H9 (cell line): Measurements from ENCODE around the gene MSI2. TPM values are rescaled to one million over a fixed set of nuclear protein-coding genes. Genes with fewer than 3 reads are reported as not detected.

Experiments used
- DNase-seq: peaks from one replicate; pipeline ENCODE4 v3.0.0-alpha.2; 2017
- H2AFZ ChIP-seq: one replicate; pipeline ENCODE4 v1.6.1; 2013; ENCODE audit warnings: mild to moderate bottlenecking, low read length, control low read depth, moderate library complexity
- H2AK5ac ChIP-seq: 2 replicates; pipeline ENCODE4 v1.6.1; 2013; ENCODE audit warnings: low read length, control low read depth, mixed read lengths; ENCODE audit not compliant: insufficient read length
- H2BK120ac ChIP-seq: one replicate; pipeline ENCODE4 v1.6.1; 2013; ENCODE audit warnings: low read depth, mild to moderate bottlenecking, low read length, control low read depth, inconsistent platforms; ENCODE audit not compliant: poor library complexity, severe bottlenecking
- H2BK12ac ChIP-seq: 2 replicates; pipeline ENCODE4 v1.6.1; 2013; ENCODE audit warnings: low read length, control low read depth, mixed read lengths, low read depth; ENCODE audit not compliant: insufficient read length
- H2BK15ac ChIP-seq: 2 replicates; pipeline ENCODE4 v1.6.1; 2013; ENCODE audit warnings: low read depth, low read length, control low read depth
- H2BK20ac ChIP-seq: one replicate; pipeline ENCODE4 v1.6.1; 2013; ENCODE audit warnings: low read depth, mild to moderate bottlenecking, low read length, control low read depth, inconsistent platforms; ENCODE audit not compliant: poor library complexity, severe bottlenecking
- H2BK5ac ChIP-seq: 2 replicates; pipeline ENCODE4 v1.6.1; 2013; ENCODE audit warnings: low read length, control low read depth, mixed read lengths; ENCODE audit not compliant: insufficient read length
- H3K14ac ChIP-seq: 2 replicates; pipeline ENCODE4 v1.6.1; 2013; ENCODE audit warnings: low read length, control low read depth; ENCODE audit not compliant: insufficient read depth
- H3K18ac ChIP-seq: 2 replicates; pipeline ENCODE4 v1.6.1; 2013; ENCODE audit warnings: low read depth, mild to moderate bottlenecking, mixed read lengths, low read length, control low read depth; ENCODE audit not compliant: insufficient read length
- H3K23ac ChIP-seq: 2 replicates; pipeline ENCODE4 v1.6.1; 2013; ENCODE audit warnings: low read length, control low read depth, mixed read lengths, low read depth; ENCODE audit not compliant: insufficient read length
- H3K23me2 ChIP-seq: 2 replicates; pipeline ENCODE4 v1.6.1; 2013; ENCODE audit warnings: low read depth, mild to moderate bottlenecking, mixed read lengths, low read length, control low read depth; ENCODE audit not compliant: insufficient read length, poor library complexity, severe bottlenecking
- H3K27ac ChIP-seq: 2 replicates; pipeline ENCODE4 v1.5.1; 2013; ENCODE audit warnings: low read length, control low read depth, mixed read lengths, low read depth; ENCODE audit not compliant: insufficient read length
- H3K27me3 ChIP-seq: 2 replicates; pipeline ENCODE4 v1.6.1; 2013; ENCODE audit warnings: low read length, control low read depth, inconsistent platforms; ENCODE audit not compliant: insufficient read depth
- H3K4ac ChIP-seq: 2 replicates; pipeline ENCODE4 v1.6.1; 2013; ENCODE audit warnings: low read depth, mild to moderate bottlenecking, control low read depth, inconsistent platforms, low read length, moderate library complexity
- H3K4me1 ChIP-seq: 2 replicates; pipeline ENCODE4 v1.6.1; 2013; ENCODE audit warnings: low read length, control low read depth, inconsistent platforms; ENCODE audit not compliant: insufficient read depth
- H3K4me2 ChIP-seq: 2 replicates; pipeline ENCODE4 v1.6.1; 2013; ENCODE audit warnings: low read length, control low read depth, mixed read lengths; ENCODE audit not compliant: insufficient read length, insufficient read depth
- H3K56ac ChIP-seq: 2 replicates; pipeline ENCODE4 v1.6.1; 2013; ENCODE audit warnings: low read depth, mild to moderate bottlenecking, mixed read lengths, low read length, control low read depth; ENCODE audit not compliant: insufficient read length
- H3K79me1 ChIP-seq: 2 replicates; pipeline ENCODE4 v1.6.1; 2013; ENCODE audit warnings: low read depth, mild to moderate bottlenecking, moderate library complexity, low read length, control low read depth, inconsistent platforms; ENCODE audit not compliant: insufficient read depth, poor library complexity, severe bottlenecking
- H3K79me2 ChIP-seq: 2 replicates; pipeline ENCODE4 v1.6.1; 2013; ENCODE audit warnings: low read length, control low read depth, inconsistent platforms; ENCODE audit not compliant: insufficient read depth
- H3K9ac ChIP-seq: 2 replicates; pipeline ENCODE4 v1.6.1; 2013; ENCODE audit warnings: low read length, control low read depth, mixed read lengths; ENCODE audit not compliant: insufficient read length; ENCODE audit errors: extremely low read depth
- H3K9me3 ChIP-seq: one replicate; pipeline ENCODE4 v1.6.1; 2013; ENCODE audit warnings: low read depth, low read length, inconsistent platforms; ENCODE audit not compliant: control insufficient read depth
- H3T11ph ChIP-seq: one replicate; pipeline ENCODE4 v1.6.1; 2013; ENCODE audit warnings: mild to moderate bottlenecking, low read length, control low read depth, inconsistent platforms
- H4K20me1 ChIP-seq: one replicate; pipeline ENCODE4 v1.6.1; 2013; ENCODE audit not compliant: control insufficient read depth, insufficient read length, insufficient read depth
- H4K5ac ChIP-seq: 2 replicates; pipeline ENCODE4 v1.6.1; 2013; ENCODE audit warnings: low read depth, mild to moderate bottlenecking, mixed read lengths, low read length, control low read depth; ENCODE audit not compliant: insufficient read length
- H4K8ac ChIP-seq: replicated peaks from 2 replicates; pipeline ENCODE4 v1.6.1; 2013; ENCODE audit warnings: low read length, control low read depth, mixed read lengths, low read depth; ENCODE audit not compliant: insufficient read length
- H4K91ac ChIP-seq: 2 replicates; pipeline ENCODE4 v1.6.1; 2013; ENCODE audit warnings: low read depth, mild to moderate bottlenecking, moderate library complexity, mixed read lengths, low read length, control low read depth; ENCODE audit not compliant: insufficient read length
- H3K27ac Mint-ChIP-seq, 3 experiments: 2 replicates in 2 of 3; 3 replicates in 1 of 3; pipeline ENCODE4 v1.8.0; 2020 to 2021; ENCODE audit warnings: mixed read lengths in 3 of 3, mild to moderate bottlenecking in 1 of 3, moderate library complexity in 1 of 3
- H3K27me3 Mint-ChIP-seq: 2 replicates; pipeline ENCODE4 v1.8.0; 2021; ENCODE audit warnings: low read depth, mild to moderate bottlenecking, moderate library complexity, mixed read lengths
- H3K36me3 Mint-ChIP-seq, 3 experiments: 2 replicates in 2 of 3; 3 replicates in 1 of 3; pipeline ENCODE4 v1.8.0; 2020 to 2021; ENCODE audit warnings: low read depth in 3 of 3, mixed read lengths in 3 of 3; ENCODE audit not compliant: insufficient read depth in 1 of 3
- H3K4me1 Mint-ChIP-seq, 2 experiments: 2 replicates each; pipeline ENCODE4 v1.8.0; 2020; ENCODE audit warnings: mixed read lengths in 2 of 2
- H3K4me3 Mint-ChIP-seq, 2 experiments: 2 replicates in 1 of 2; 3 replicates in 1 of 2; pipeline ENCODE4 v1.8.0; 2020 to 2021; ENCODE audit warnings: mild to moderate bottlenecking in 2 of 2, mixed read lengths in 2 of 2, moderate library complexity in 1 of 2
- H3K9me3 Mint-ChIP-seq, 2 experiments: 2 replicates in 1 of 2; 3 replicates in 1 of 2; pipeline ENCODE4 v1.8.0; 2020; ENCODE audit warnings: mild to moderate bottlenecking in 2 of 2, mixed read lengths in 2 of 2, moderate library complexity in 1 of 2
- WGBS: extraction: QIAGEN DNeasy Blood & Tissue Kit; methylation state at CpG from one replicate; pipeline ENCODE4 v1.1.7; 2013; ENCODE audit warnings: missing lambda C conversion rate, low lambda C conversion rate, mixed read lengths; ENCODE audit not compliant: insufficient read length; ENCODE audit errors: extremely low coverage; 5-methylcytosine and 5-hydroxymethylcytosine counted together
- total RNA-seq: library from RNA; stranded (reverse); gene quantifications from 2 replicates; pipeline ENCODE4 v1.2.1, GENCODE V29; 2021
- TF ChIP-seq, protein P1 (sequence below): fragments of 200-600 bp; sonication (generic); conservative IDR thresholded peaks from 3 replicates; pipeline ENCODE4 v1.8.0; 2021; ENCODE audit warnings: antibody characterized with exemption, mild to moderate bottlenecking

MSI2 gene
- total RNA-seq, 1 experiment from 2014 or later: 98.5 TPM

DNA sequence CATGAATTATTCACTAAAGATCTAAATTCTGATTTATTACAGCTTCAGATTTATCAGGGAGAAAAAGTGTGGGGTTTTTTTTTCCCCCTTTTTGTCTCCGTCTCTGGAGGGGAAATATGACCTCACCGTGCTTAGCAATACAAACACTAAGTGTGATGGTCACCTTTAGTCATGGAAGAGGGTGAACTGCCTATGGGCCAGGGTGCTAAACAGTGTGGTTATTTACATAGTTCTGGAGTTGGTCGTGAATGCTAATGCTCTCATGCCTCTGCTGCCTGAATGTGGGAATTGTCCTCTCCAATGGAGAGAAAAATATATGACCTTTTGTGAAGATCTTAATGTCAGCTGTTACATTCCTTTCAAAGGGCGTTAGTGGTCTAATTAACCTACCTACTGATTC, 44.8 kb upstream of the MSI2 start:
- H3K23me2 ChIP-seq: no peaks in the 10 kb centered on the region
- no peak overlapping the region for H2AFZ ChIP-seq
- H3K23ac ChIP-seq: no peak overlapping the region
- H2AK5ac ChIP-seq: no peak overlapping the region
- H3K27me3 ChIP-seq: no peaks in the 10 kb centered on the region
- H3K27ac ChIP-seq: no peak overlapping the region
- H2BK120ac ChIP-seq: no peak overlapping the region
- H3K56ac ChIP-seq: no peak overlapping the region
- H2BK15ac ChIP-seq: no peak overlapping the region
- no peak overlapping the region for H3K4me2 ChIP-seq
- H3K79me2 ChIP-seq: no peaks in the 10 kb centered on the region
- no peak overlapping the region for H3T11ph ChIP-seq
- DNase-seq: no peak
- no peaks in the 10 kb centered on the region for H3K4me1 ChIP-seq
- H4K8ac ChIP-seq: no peak overlapping the region
- H4K5ac ChIP-seq: no peak overlapping the region
- Mint-ChIP-seq H3K4me1 (peaks cover 0 to 9% of the 10 kb centered on the region in 2 experiments; a peak in 2 of 4 replicates), H3K27me3 (0 out of 2 replicates have a peak, but pooled peaks cover 1% of the 10 kb centered on the region), H3K4me3 (no peak overlapping the region), H3K36me3 (peaks cover 0 to 13% (median 2%) of the 10 kb centered on the region in 3 experiments; a peak in 3 of 7 replicates), H3K27ac (no peak overlapping the region), H3K9me3 (peaks cover 15 to 17% of the 10 kb centered on the region in 2 experiments)
- H4K91ac ChIP-seq: no peak overlapping the region
- H2BK5ac ChIP-seq: no peak overlapping the region
- TF ChIP-seq, protein P1, sequence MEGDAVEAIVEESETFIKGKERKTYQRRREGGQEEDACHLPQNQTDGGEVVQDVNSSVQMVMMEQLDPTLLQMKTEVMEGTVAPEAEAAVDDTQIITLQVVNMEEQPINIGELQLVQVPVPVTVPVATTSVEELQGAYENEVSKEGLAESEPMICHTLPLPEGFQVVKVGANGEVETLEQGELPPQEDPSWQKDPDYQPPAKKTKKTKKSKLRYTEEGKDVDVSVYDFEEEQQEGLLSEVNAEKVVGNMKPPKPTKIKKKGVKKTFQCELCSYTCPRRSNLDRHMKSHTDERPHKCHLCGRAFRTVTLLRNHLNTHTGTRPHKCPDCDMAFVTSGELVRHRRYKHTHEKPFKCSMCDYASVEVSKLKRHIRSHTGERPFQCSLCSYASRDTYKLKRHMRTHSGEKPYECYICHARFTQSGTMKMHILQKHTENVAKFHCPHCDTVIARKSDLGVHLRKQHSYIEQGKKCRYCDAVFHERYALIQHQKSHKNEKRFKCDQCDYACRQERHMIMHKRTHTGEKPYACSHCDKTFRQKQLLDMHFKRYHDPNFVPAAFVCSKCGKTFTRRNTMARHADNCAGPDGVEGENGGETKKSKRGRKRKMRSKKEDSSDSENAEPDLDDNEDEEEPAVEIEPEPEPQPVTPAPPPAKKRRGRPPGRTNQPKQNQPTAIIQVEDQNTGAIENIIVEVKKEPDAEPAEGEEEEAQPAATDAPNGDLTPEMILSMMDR: no peak
- no peak overlapping the region for H2BK20ac ChIP-seq
- H3K9me3 ChIP-seq: no peaks in the 10 kb centered on the region
- H3K9ac ChIP-seq: no peak overlapping the region
- no peak overlapping the region for H3K4ac ChIP-seq
- H3K14ac ChIP-seq: no peak overlapping the region
- H3K79me1 ChIP-seq: no peaks in the 10 kb centered on the region
- H2BK12ac ChIP-seq: no peak overlapping the region
- no CpG with 5 or more reads among the region's 4 CpGs for WGBS
- no peaks in the 10 kb centered on the region for H4K20me1 ChIP-seq
- H3K18ac ChIP-seq: no peak overlapping the region
